ENCODE measurements around the gene ALKBH7.

- TF ChIP-seq CTCF (conservative IDR thresholded peaks at IDR 0.05; ENCODE audit: low read depth, low read length): no peak
- no peak for TF ChIP-seq EZH2 (IDR thresholded peaks at IDR 0.05; ENCODE audit: low read length, unreplicated experiment)
- TF ChIP-seq EZH2phosphoT487 (IDR thresholded peaks at IDR 0.05; ENCODE audit: borderline replicate concordance, low read length): no peak
These were observed 43.1 kb downstream of the ALKBH7 start for GRCh38 chr19:6415591-6416190.

Data from PC-3 (cell line).